PC-3 (cell line): ENCODE measurements around the gene SFMBT2. TPM values are rescaled to one million over a fixed set of nuclear protein-coding genes. Genes with fewer than 3 reads are reported as not detected.

Experiments used
- ATAC-seq: fragments of 200-7000 bp; cut with Tn5 transposase; 2 replicates; pipeline ENCODE4 v1.9.1; 2020; ENCODE audit warnings: mild to moderate bottlenecking, moderate library complexity
- BruUV-seq: library from RNA; stranded (reverse); fragments of 400-500 nt; replicated peaks from 2 replicates; lab custom pipeline; 2021; lab: Mats Ljungman, UMichigan
- CTCF ChIA-PET: fragments of 300-600 bp; sonication (Branson Sonifier 250); formaldehyde crosslinking; loops from one replicate; lab custom pipeline; 2022; ENCODE audit warnings: antibody characterized with exemption; lab: Charles Lee
- POLR2A ChIA-PET: fragments of 300-600 bp; sonication (Branson Sonifier 250); formaldehyde crosslinking; loops from one replicate; lab custom pipeline; 2022; ENCODE audit warnings: antibody characterized with exemption; ENCODE audit not compliant: unreplicated experiment; lab: Charles Lee
- DNase-seq: peaks from one replicate; pipeline ENCODE4 v3.0.0-alpha.2; 2015
- H2AFZ ChIP-seq: fragments of 300-600 bp; sonication (generic); 2 replicates; pipeline ENCODE4 v1.6.0; 2016; ENCODE audit warnings: antibody characterized with exemption, low read length
- H3F3A ChIP-seq: fragments of 300-600 bp; sonication (generic); one replicate; pipeline ENCODE4 v1.6.0; 2017; ENCODE audit warnings: antibody characterized with exemption, low read length, control low read depth, mild to moderate bottlenecking; ENCODE audit not compliant: unreplicated experiment
- H3K27ac ChIP-seq: fragments of 300-600 bp; sonication (generic); 2 replicates; pipeline ENCODE4 v1.5.1; 2016; ENCODE audit warnings: mild to moderate bottlenecking, low read length
- H3K27me3 ChIP-seq: fragments of 300-600 bp; sonication (generic); 2 replicates; pipeline ENCODE4 v1.6.1; 2016; ENCODE audit warnings: low read length, mixed read lengths
- H3K36me3 ChIP-seq: fragments of 300-600 bp; sonication (generic); 2 replicates; pipeline ENCODE4 v1.6.1; 2016; ENCODE audit warnings: low read depth, mixed run types, low read length, mixed read lengths
- H3K4me1 ChIP-seq: fragments of 300-600 bp; sonication (generic); 2 replicates; pipeline ENCODE4 v1.5.1; 2016; ENCODE audit warnings: low read length; ENCODE audit not compliant: insufficient read depth
- H3K4me2 ChIP-seq: fragments of 300-600 bp; sonication (generic); 2 replicates; pipeline ENCODE4 v1.6.0; 2016; ENCODE audit warnings: low read length
- H3K4me3 ChIP-seq: fragments of 300-600 bp; sonication (generic); 2 replicates; pipeline ENCODE4 v1.5.1; 2016; ENCODE audit warnings: mild to moderate bottlenecking, low read length, mixed read lengths
- H3K79me2 ChIP-seq: fragments of 300-600 bp; sonication (generic); 2 replicates; pipeline ENCODE4 v1.6.1; 2017; ENCODE audit warnings: low read length, mixed read lengths
- H3K9ac ChIP-seq: fragments of 300-600 bp; sonication (generic); 2 replicates; pipeline ENCODE4 v1.6.0; 2016; ENCODE audit warnings: mild to moderate bottlenecking, low read length
- H3K9me2 ChIP-seq: fragments of 300-600 bp; sonication (generic); replicated peaks from 2 replicates; pipeline ENCODE4 v1.6.1; 2016; ENCODE audit warnings: mixed run types, low read length, mixed read lengths
- H3K9me3 ChIP-seq: fragments of 300-600 bp; sonication (generic); 2 replicates; pipeline ENCODE4 v1.6.1; 2016; ENCODE audit warnings: low read length, mixed read lengths
- H4K20me1 ChIP-seq: fragments of 300-600 bp; sonication (generic); 2 replicates; pipeline ENCODE4 v1.6.1; 2016; ENCODE audit warnings: low read length, mixed read lengths
- CTCF ChIP-seq: fragments of 300-600 bp; sonication (generic); conservative IDR thresholded peaks from 2 replicates; pipeline ENCODE4 v1.5.1; 2017; ENCODE audit warnings: antibody characterized with exemption, low read depth, mild to moderate bottlenecking, low read length
- EZH2 ChIP-seq: fragments of 300-600 bp; sonication (generic); IDR thresholded peaks from one replicate; pipeline ENCODE4 v1.6.1; 2017; ENCODE audit warnings: antibody characterized with exemption, mild to moderate bottlenecking, low read length; ENCODE audit not compliant: unreplicated experiment
- EZH2phosphoT487 ChIP-seq: fragments of 300-600 bp; sonication (generic); IDR thresholded peaks from 2 replicates; pipeline ENCODE4 v1.6.1; 2018; ENCODE audit warnings: mild to moderate bottlenecking, antibody characterized with exemption, low read length, borderline replicate concordance
- intact Hi-C: fragments of 100-400 bp; cut with micrococcal nuclease; formaldehyde crosslinking; loops from 2 replicates; pipeline ENCODE4 v1.9.0; 2023
- total RNA-seq: library from RNA; depleted of rRNA; stranded (reverse); fragments of >200 nt; gene quantifications from 2 replicates; pipeline ENCODE4 v1.2.3, GENCODE V29; 2014

The SFMBT2 gene
- total RNA-seq, 1 experiment from 2014 or later, result 1.9 TPM

DNA sequence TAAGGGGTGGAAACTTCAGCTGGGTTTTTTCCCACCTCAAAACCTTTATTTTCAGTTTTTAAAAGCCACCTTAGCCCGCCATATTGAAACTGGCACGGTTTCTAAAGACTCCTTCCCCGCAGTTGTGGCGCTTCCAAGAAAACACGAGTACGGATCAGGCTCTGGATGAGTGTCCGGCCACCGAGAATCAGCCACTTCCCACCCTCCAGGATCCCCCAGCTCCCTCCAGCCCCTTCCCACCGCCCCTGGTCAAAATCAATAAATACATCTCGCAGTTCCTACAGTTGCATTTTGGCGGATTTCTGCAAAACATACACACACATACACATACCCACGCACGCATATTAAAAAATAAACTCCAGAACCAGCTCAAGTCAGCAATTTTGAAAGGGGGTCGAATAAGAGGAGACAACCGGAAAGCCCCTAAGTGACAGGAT is 1.1 kb downstream of the SFMBT2 start:
- CTCF ChIA-PET, result interaction anchor here (0.6 kb wide), 1 partner anchor 705 kb away, joined by 11 read pairs; no protein-coding TSS in a partner anchor
- H3K9me2 ChIP-seq, result no peaks in the 10 kb centered on the region
- no peaks in the 10 kb centered on the region for H3K36me3 ChIP-seq
- peak overlapping the region; percentile 84 for H3K9ac ChIP-seq
- peak overlapping the region; percentile 81 for H3K4me3 ChIP-seq
- intact Hi-C loops, result loop anchor here (2.0 kb wide), 1 partner anchor 289 kb away; no protein-coding TSS in a partner anchor
- DNase-seq (no peak), ATAC-seq (no peak)
- H3K9me3 ChIP-seq, result no peaks in the 10 kb centered on the region
- BruUV-seq, result no TSS peak
- no peaks in the 10 kb centered on the region for H3K4me1 ChIP-seq
- peaks cover 10% of the 10 kb centered on the region for H3K27me3 ChIP-seq
- H3K4me2 ChIP-seq, result peak overlapping the region; percentile 86
- no peaks in the 10 kb centered on the region for H3F3A ChIP-seq
- peak overlapping the region; percentile 32 for H3K27ac ChIP-seq
- peak overlapping the region; percentile 67 for H2AFZ ChIP-seq
- POLR2A ChIA-PET, result interaction anchor here (1.0 kb wide), 1 partner anchor 34 kb away, joined by 3 read pairs; no protein-coding TSS in a partner anchor
- no peaks in the 10 kb centered on the region for H4K20me1 ChIP-seq
- no peak for TF ChIP-seq CTCF
- TF ChIP-seq EZH2phosphoT487, result no peak
- TF ChIP-seq EZH2, result no peak
- peaks cover 6% of the 10 kb centered on the region; the same call in 1 of the 2 replicates for H3K79me2 ChIP-seq

DNA sequence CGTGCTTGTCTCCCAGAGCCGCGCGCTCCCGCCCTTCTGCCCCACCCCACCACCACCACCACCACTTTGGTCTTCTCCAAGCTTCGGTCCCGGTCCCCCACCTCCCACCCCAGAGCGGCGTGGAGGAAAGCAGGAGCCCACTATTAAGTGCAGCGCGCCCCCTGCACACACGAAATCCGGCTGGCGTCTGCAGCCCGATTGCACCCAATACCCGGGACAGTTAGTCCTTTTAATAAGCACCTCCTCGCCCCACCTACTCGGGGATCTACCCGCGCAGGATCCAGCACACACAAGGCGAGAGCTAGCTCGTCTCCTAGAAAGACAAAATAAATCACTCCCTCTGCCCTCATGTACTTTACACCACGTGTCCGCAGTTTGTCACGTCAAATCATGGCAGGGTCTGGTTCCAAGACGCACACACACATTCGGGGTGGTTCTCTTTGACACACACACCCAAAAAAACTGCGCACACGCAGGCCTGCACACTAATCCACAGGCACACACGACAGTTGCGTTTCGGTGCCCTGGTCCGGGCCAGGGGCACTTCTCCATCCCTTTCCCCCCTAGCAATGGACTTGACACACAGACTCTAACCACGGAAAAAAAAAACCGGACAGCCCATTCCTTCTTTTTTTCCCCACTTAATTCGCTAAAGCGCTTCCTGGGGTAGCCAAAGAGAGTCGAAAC is 1.6 kb downstream of the SFMBT2 start:
- Histone ChIP-seq H3K4me2 (peak overlapping the region; percentile 86), H3K9me2 (no peaks in the 10 kb centered on the region), H3K36me3 (no peaks in the 10 kb centered on the region), H3K4me3 (peak overlapping the region; percentile 81), H2AFZ (peak overlapping the region; percentile 67), H3K27ac (peak overlapping the region; percentile 32), H3F3A (no peaks in the 10 kb centered on the region), H3K27me3 (peaks cover 10% of the 10 kb centered on the region), H3K79me2 (peaks cover 6% of the 10 kb centered on the region; the same call in 1 of the 2 replicates), H3K4me1 (no peaks in the 10 kb centered on the region), H3K9me3 (no peaks in the 10 kb centered on the region), H4K20me1 (no peaks in the 10 kb centered on the region), H3K9ac (peak overlapping the region; percentile 84)
- TF ChIP-seq CTCF, result no peak
- no TSS peak for BruUV-seq
- POLR2A ChIA-PET, result interaction anchor here (1.0 kb wide), 1 partner anchor 34 kb away, joined by 3 read pairs; no protein-coding TSS in a partner anchor
- DNase-seq, result peak; percentile 8
- CTCF ChIA-PET, result interaction anchor here (0.6 kb wide), 1 partner anchor 704 kb away, joined by 11 read pairs; no protein-coding TSS in a partner anchor
- peak; percentile 30 for ATAC-seq
- intact Hi-C loops, result loop anchor here (2.0 kb wide), 1 partner anchor 288 kb away; no protein-coding TSS in a partner anchor
